Smooth muscle cell of bladder (primary cell): ENCODE measurements around the gene C16orf54. TPM values are rescaled to one million over a fixed set of nuclear protein-coding genes. Genes with fewer than 3 reads are reported as not detected.

Experiments
- total RNA-seq: library from RNA; depleted of rRNA; stranded (reverse); fragments of >200 nt; gene quantifications from 2 replicates; pipeline ENCODE4 v1.2.3, GENCODE V29; 2014

C16orf54 gene, protein sequence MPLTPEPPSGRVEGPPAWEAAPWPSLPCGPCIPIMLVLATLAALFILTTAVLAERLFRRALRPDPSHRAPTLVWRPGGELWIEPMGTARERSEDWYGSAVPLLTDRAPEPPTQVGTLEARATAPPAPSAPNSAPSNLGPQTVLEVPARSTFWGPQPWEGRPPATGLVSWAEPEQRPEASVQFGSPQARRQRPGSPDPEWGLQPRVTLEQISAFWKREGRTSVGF
- total RNA-seq = not detected in 2 replicates

GRCh38 chr16:29745853-29746345 is at the start of gene C16orf54:
Gene C16orf54, minus strand, starts transcription at chr16:29745990. Its CDS starts 1,039 bp downstream, at chr16:29744951.

DNA sequence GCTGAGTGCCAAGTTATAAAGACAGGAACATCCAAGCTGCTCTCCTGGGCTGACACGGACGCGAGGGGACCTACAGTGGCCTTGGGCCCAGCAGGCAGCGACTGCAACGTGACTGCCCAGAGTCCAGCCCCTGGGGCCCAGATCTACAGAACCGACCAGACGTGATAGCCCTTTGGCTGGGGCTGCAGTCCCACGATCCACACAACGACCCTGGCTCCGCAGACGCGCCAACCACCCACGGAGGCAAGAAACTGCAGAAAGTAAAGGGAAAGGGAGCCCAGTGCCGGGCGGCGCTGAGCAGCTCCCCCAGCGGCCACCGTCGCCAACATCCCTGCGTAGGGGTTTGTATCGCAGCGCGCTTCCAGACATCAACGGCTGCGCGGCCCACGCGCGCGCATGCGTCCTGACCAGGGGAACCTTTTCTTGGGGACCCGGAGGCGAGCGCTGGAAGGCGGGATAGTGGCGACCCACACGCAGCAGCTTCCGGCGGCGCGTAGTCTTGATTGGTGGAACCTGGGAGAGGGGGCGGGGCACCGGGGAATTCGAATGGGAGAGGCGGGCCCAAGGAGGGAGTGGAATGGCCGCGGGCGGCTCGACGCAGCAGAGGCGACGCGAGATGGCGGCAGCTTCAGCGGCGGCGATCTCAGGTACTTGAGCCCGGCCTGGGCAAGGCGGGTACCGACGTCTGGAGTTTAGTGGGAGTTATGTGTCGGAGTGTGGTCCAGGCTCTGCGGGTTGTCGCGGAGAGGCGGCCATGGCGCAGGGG is 44.6 kb upstream of the C16orf54 start, which contains the start of gene KIF22:
Gene KIF22 (plus strand): TSS at position 569 of the 766 bp plus-strand sequence. CDS start 9 bp downstream, at position 578.

DNA sequence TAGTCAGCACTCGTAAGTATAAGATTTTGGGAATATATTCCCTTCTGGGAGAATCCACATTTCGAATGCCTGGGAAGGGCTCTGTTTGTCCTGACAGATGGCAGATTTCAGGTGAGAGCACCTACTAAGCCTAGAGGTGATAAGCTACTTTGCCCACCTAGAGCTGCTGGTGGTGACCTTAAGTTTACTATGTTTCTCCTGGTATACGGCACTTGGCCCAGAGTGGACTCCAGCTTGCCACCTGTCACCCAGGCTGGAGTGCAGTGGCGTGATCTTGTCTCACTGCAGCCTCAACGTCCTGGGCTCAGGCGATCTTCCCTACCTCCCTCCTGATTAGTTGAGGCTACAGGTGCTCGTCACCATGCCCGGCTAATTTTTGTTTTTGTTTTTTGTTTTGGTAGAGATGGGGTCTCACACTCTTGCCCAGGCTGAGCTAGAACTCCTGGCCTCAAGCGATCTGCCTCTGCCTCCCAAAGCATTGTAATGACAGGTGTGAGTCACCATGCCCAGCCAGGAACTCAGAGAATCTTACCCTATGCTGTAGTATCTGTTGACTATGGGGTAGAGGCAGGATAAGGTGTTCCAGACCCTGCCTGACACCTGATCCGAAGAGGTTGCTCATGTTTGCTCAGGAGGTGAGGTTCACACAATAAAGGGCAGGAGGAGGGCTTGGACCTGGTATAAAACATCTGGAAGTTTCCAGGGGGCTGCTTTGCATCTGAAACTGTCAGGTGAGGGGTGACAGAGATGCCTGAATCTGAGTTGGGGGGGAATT is 32.0 kb upstream of the C16orf54 start, which contains the start of gene ZG16:
Gene ZG16 (plus strand): TSS at position 681 of the 775 bp plus-strand sequence. CDS start 1,011 bp downstream, outside the sequence.

Other genes starting within 250 kb of the C16orf54 start
- 7.3 and 11.6 TPM in 2 replicates for gene NPIPB12, start 239.6 kb downstream of the C16orf54 start, total RNA-seq
- gene SPN, start 82.7 kb downstream of the C16orf54 start, total RNA-seq = under 0.01 and 0.09 TPM in 2 replicates
- 26.5 and 40.0 TPM in 2 replicates for gene QPRT, start 66.8 kb downstream of the C16orf54 start, total RNA-seq
- gene ZG16, start 32.3 kb upstream of the C16orf54 start, total RNA-seq = not detected in 2 replicates
- 5.5 and 8.0 TPM in 2 replicates for gene KIF22, start 44.8 kb upstream of the C16orf54 start, total RNA-seq
- 106 and 159 TPM in 2 replicates for gene MAZ, start 60.5 kb upstream of the C16orf54 start, total RNA-seq
- gene PRRT2, start 66.2 kb upstream of the C16orf54 start, total RNA-seq = 0.92 and 1.3 TPM in 2 replicates
- 11.2 and 14.2 TPM in 2 replicates for gene PAGR1, start 70.2 kb upstream of the C16orf54 start, total RNA-seq
- gene MVP, start 74.5 kb upstream of the C16orf54 start, total RNA-seq = 338 and 371 TPM in 2 replicates
- gene CDIPT, start 117.2 kb upstream of the C16orf54 start, total RNA-seq = 94.6 and 136 TPM in 2 replicates
- 2.1 and 7.0 TPM in 2 replicates for gene SEZ6L2, start 153.6 kb upstream of the C16orf54 start, total RNA-seq
- 7.3 and 10.4 TPM in 2 replicates for gene ASPHD1, start 154.5 kb upstream of the C16orf54 start, total RNA-seq
- gene KCTD13, start 180.2 kb upstream of the C16orf54 start, total RNA-seq = 3.5 and 4.8 TPM in 2 replicates
- 81.2 and 82.3 TPM in 2 replicates for gene TMEM219, start 216.1 kb upstream of the C16orf54 start, total RNA-seq
- 39.1 and 47.1 TPM in 2 replicates for gene TAOK2, start 227.9 kb upstream of the C16orf54 start, total RNA-seq
- 5.0 and 5.6 TPM in 2 replicates for gene HIRIP3, start 249.6 kb upstream of the C16orf54 start, total RNA-seq